Keratinocyte (primary cell): ENCODE data around the gene ZNF544. TPM values are rescaled to one million over a fixed set of nuclear protein-coding genes. Genes with fewer than 3 reads are reported as not detected.

Experiments
- DNase-seq: peaks from one replicate; pipeline ENCODE4 v3.0.0-alpha.2; 2011; ENCODE audit warnings: low read depth, missing footprints, low spot score
- FAIRE-seq: peaks from 2 replicates; lab custom pipeline; 2011; peaks lifted over from hg19 to GRCh38; lab: Jason Lieb, UNC
- H2AFZ ChIP-seq: 2 replicates; pipeline ENCODE4 v1.6.0; 2012; ENCODE audit warnings: low read length, control low read depth, inconsistent platforms; ENCODE audit not compliant: control insufficient read depth
- H3K27ac ChIP-seq: 2 replicates; pipeline ENCODE4 v1.5.1; 2011; ENCODE audit warnings: low read length; ENCODE audit not compliant: control insufficient read depth, insufficient read depth
- H3K27me3 ChIP-seq: 3 replicates; pipeline ENCODE4 v1.6.0; 2011; ENCODE audit warnings: low read length; ENCODE audit not compliant: control insufficient read depth, insufficient read depth; ENCODE audit errors: extremely low read depth
- H3K36me3 ChIP-seq, 2 experiments: 2 replicates in 1 of 2; 3 replicates in 1 of 2; pipeline ENCODE4 v1.5.1; 2011; ENCODE audit warnings: low read length in 2 of 2, mild to moderate bottlenecking in 1 of 2; ENCODE audit not compliant: control insufficient read depth in 2 of 2, insufficient read depth in 2 of 2; ENCODE audit errors: extremely low read depth in 1 of 2
- H3K4me1 ChIP-seq: 3 replicates; pipeline ENCODE4 v1.5.1; 2011; ENCODE audit warnings: low read length; ENCODE audit not compliant: control insufficient read depth, insufficient read depth; ENCODE audit errors: extremely low read depth
- H3K4me2 ChIP-seq: 3 replicates; pipeline ENCODE4 v1.6.0; 2011; ENCODE audit warnings: low read depth, low read length; ENCODE audit not compliant: control insufficient read depth, insufficient read depth; ENCODE audit errors: extremely low read depth
- H3K4me3 ChIP-seq, 3 experiments: fragments of 200-600 bp in 1 of 3; sonication (generic) in 1 of 3; 2 replicates in 2 of 3; 3 replicates in 1 of 3; pipeline ENCODE4 v1.5.1; 2011 to 2016; ENCODE audit warnings: low read length in 3 of 3, mild to moderate bottlenecking in 3 of 3, control low read depth in 2 of 3, inconsistent platforms in 1 of 3, low read depth in 1 of 3, mixed read lengths in 1 of 3, mixed run types in 1 of 3, moderate library complexity in 1 of 3; ENCODE audit not compliant: control insufficient read depth in 2 of 3, insufficient read depth in 2 of 3; ENCODE audit errors: extremely low read depth in 1 of 3
- H3K79me2 ChIP-seq: 2 replicates; pipeline ENCODE4 v1.6.0; 2012; ENCODE audit warnings: low read length; ENCODE audit not compliant: control insufficient read depth, insufficient read depth
- H3K9ac ChIP-seq: 3 replicates; pipeline ENCODE4 v1.6.0; 2011; ENCODE audit warnings: low read length; ENCODE audit not compliant: control insufficient read depth, insufficient read depth; ENCODE audit errors: extremely low read depth
- H3K9me1 ChIP-seq: 3 replicates; pipeline ENCODE4 v1.6.0; 2011; ENCODE audit warnings: low read length; ENCODE audit not compliant: control insufficient read depth, insufficient read depth; ENCODE audit errors: extremely low read depth
- H3K9me3 ChIP-seq: 2 replicates; pipeline ENCODE4 v1.5.1; 2012; ENCODE audit warnings: low read depth, low read length; ENCODE audit not compliant: control insufficient read depth
- H4K20me1 ChIP-seq: 3 replicates; pipeline ENCODE4 v1.6.0; 2011; ENCODE audit warnings: low read length; ENCODE audit not compliant: control insufficient read depth, insufficient read depth; ENCODE audit errors: extremely low read depth
- CTCF ChIP-seq, 3 experiments: IDR thresholded peaks in 1 of 3; conservative IDR thresholded peaks in 1 of 3; optimal IDR thresholded peaks in 1 of 3; 2 replicates in 2 of 3; 3 replicates in 1 of 3; pipeline versions ENCODE3 to v1.5.1; 2011; ENCODE audit warnings: low read length in 3 of 3, mild to moderate bottlenecking in 3 of 3, moderate library complexity in 2 of 3, control low read depth in 1 of 3, inconsistent platforms in 1 of 3; ENCODE audit not compliant: insufficient read depth in 2 of 3; ENCODE audit errors: extremely low read depth in 1 of 3
- EZH2 ChIP-seq: IDR thresholded peaks from one replicate; pipeline ENCODE4 v1.6.1; 2012; ENCODE audit warnings: inconsistent platforms, mild to moderate bottlenecking, low read length, moderate library complexity
- dilution Hi-C: fragments of 300-500 bp; cut with MboI; formaldehyde crosslinking; loops from one replicate; pipeline ENCODE4 v1.7.0; 2020; ENCODE audit warnings: low sequenced_read_pairs; ENCODE audit not compliant: extremely low pct_ligation_motif_present
- polyA plus RNA-seq, 5 experiments: library from polyadenylated mRNA; depleted of rRNA in 3 of 5; stranded (reverse) in 3 of 5; stranded (forward) in 1 of 5; unstranded in 1 of 5; fragments of >200 nt; gene quantifications; 1 replicate in 1 of 5; 2 replicates in 3 of 5; 3 replicates in 1 of 5; pipeline versions ENCODE4 v1.2.1 to v1.2.3, GENCODE V29; 2011 to 2012; ENCODE audit warnings: missing spikeins in 2 of 5, low read depth in 1 of 5, low replicate concordance in 1 of 5

The ZNF544 gene
- polyA plus RNA-seq, 1 donor (not counting 4 experiments of a cell fraction or from before 2014, with no cell fraction given) = 30.9 TPM

GRCh38 chr19:58300620-58301019, 71.9 kb downstream of the ZNF544 start:
- H3K4me2 ChIP-seq = no peak overlapping the region
- H3K9ac ChIP-seq = no peak overlapping the region
- H3K4me1 ChIP-seq = peaks cover 5% of the 10 kb centered on the region
- H3K27ac ChIP-seq = no peak overlapping the region
- no peak overlapping the region for H2AFZ ChIP-seq
- peaks cover 4 to 7% of the 10 kb centered on the region in 2 experiments for H3K36me3 ChIP-seq
- dilution Hi-C loops = no loop called here
- DNase-seq (no peak), FAIRE-seq (no peak)
- TF ChIP-seq EZH2 = no peak
- no peak for TF ChIP-seq CTCF (optimal IDR thresholded peaks at IDR 0.05 in 1 of 3, IDR thresholded peaks at IDR 0.05 in 1 of 3, conservative IDR thresholded peaks at IDR 0.05 in 1 of 3; ENCODE audit: extremely low read depth in 1 of 3, insufficient read depth in 2 of 3, low read length in 3 of 3)
- H3K9me1 ChIP-seq = no peaks in the 10 kb centered on the region
- no peaks in the 10 kb centered on the region for H3K27me3 ChIP-seq
- peaks cover 13% of the 10 kb centered on the region for H3K79me2 ChIP-seq
- no peaks in the 10 kb centered on the region for H3K9me3 ChIP-seq
- H4K20me1 ChIP-seq = no peaks in the 10 kb centered on the region
- no peak overlapping the region for H3K4me3 ChIP-seq

GRCh38 chr19:58304255-58304654, 75.5 kb downstream of the ZNF544 start:
- H3K27ac ChIP-seq = no peak overlapping the region
- H3K36me3 ChIP-seq = peaks cover 9 to 23% of the 10 kb centered on the region in 2 experiments
- TF ChIP-seq CTCF (optimal IDR thresholded peaks at IDR 0.05 in 1 of 3, IDR thresholded peaks at IDR 0.05 in 1 of 3, conservative IDR thresholded peaks at IDR 0.05 in 1 of 3; ENCODE audit: extremely low read depth in 1 of 3, insufficient read depth in 2 of 3, low read length in 3 of 3) = no peak
- TF ChIP-seq EZH2 = no peak
- H3K4me2 ChIP-seq = peak overlapping the region; percentile 98
- FAIRE-seq (no peak), DNase-seq (no peak)
- peaks cover 13% of the 10 kb centered on the region for H3K4me1 ChIP-seq
- H4K20me1 ChIP-seq = no peaks in the 10 kb centered on the region
- peaks cover 36% of the 10 kb centered on the region for H3K79me2 ChIP-seq
- H3K4me3 ChIP-seq = peak overlapping the region in 1 of 3 experiments; percentile 95
- no peak overlapping the region for H2AFZ ChIP-seq
- no peaks in the 10 kb centered on the region for H3K9me1 ChIP-seq
- H3K27me3 ChIP-seq = no peaks in the 10 kb centered on the region
- dilution Hi-C loops = no loop called here
- no peaks in the 10 kb centered on the region for H3K9me3 ChIP-seq
- H3K9ac ChIP-seq = no peak overlapping the region
